SK-N-SH (cell line): ENCODE results near the gene PRKCA.

Experiments
- EZH2phosphoT487 ChIP-seq: fragments of 200-600 bp; sonication (generic); IDR thresholded peaks from 2 replicates; pipeline ENCODE4 v1.6.1; 2017; ENCODE audit warnings: low read depth, mixed run types, mild to moderate bottlenecking, antibody characterized with exemption, moderate library complexity, borderline replicate concordance
- YY1 ChIP-seq: IDR thresholded peaks from 2 replicates; pipeline ENCODE4 v1.4.0; 2012; ENCODE audit warnings: low read depth, mild to moderate bottlenecking
- TF ChIP-seq, protein P1 (sequence below): IDR thresholded peaks from 2 replicates; pipeline ENCODE4 v1.6.1; 2012; ENCODE audit warnings: mild to moderate bottlenecking, low read depth, low read length, moderate library complexity

DNA sequence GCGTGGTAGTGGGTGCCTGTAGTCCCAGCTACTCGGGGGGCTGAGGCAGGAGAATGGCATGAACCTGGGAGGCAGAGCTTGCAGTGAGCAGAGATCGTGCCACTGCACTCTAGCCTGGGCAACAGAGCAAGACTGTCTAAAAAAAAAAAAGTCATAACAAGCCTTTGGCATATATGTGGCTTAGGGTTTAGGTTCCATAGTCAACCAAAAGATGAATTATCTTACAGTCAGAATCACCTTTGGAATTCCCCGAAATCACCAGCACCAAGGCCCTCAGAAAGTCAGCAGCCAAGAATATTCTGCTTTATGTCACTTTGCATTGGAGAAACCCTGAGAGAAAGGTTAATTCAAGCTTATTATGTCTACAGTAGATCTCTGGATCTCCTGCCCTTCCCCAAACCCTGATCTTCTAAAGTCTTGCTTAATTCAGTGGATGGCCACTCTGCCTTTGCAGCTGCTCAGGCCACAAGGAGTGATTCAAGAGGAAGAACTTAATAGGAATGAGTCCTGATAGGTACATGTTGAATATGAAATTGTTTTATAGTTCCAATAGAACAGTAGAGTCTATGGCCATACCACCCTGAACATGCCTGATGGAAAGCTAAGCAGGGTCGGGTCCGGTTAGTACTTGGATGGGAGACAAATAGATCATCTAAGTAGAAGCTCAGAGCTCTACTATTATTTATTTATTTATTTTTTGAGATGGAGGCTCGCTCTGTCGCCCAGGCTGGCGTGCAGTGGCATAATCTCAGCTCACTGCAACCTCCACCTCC is 336.5 kb downstream of the PRKCA start:
- TF ChIP-seq, protein P1, sequence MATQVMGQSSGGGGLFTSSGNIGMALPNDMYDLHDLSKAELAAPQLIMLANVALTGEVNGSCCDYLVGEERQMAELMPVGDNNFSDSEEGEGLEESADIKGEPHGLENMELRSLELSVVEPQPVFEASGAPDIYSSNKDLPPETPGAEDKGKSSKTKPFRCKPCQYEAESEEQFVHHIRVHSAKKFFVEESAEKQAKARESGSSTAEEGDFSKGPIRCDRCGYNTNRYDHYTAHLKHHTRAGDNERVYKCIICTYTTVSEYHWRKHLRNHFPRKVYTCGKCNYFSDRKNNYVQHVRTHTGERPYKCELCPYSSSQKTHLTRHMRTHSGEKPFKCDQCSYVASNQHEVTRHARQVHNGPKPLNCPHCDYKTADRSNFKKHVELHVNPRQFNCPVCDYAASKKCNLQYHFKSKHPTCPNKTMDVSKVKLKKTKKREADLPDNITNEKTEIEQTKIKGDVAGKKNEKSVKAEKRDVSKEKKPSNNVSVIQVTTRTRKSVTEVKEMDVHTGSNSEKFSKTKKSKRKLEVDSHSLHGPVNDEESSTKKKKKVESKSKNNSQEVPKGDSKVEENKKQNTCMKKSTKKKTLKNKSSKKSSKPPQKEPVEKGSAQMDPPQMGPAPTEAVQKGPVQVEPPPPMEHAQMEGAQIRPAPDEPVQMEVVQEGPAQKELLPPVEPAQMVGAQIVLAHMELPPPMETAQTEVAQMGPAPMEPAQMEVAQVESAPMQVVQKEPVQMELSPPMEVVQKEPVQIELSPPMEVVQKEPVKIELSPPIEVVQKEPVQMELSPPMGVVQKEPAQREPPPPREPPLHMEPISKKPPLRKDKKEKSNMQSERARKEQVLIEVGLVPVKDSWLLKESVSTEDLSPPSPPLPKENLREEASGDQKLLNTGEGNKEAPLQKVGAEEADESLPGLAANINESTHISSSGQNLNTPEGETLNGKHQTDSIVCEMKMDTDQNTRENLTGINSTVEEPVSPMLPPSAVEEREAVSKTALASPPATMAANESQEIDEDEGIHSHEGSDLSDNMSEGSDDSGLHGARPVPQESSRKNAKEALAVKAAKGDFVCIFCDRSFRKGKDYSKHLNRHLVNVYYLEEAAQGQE: no peak
- TF ChIP-seq EZH2phosphoT487 (no peak), YY1 (no peak)
